Heart left ventricle (tissue), 16 donors: Measurements from ENCODE around the gene ANK3. TPM values are rescaled to one million over a fixed set of nuclear protein-coding genes. Genes with fewer than 3 reads are reported as not detected.

Experiments used
- ATAC-seq, 4 donors: fragments of 200-7000 bp; cut with Tn5 transposase; one replicate each; pipeline ENCODE4 v1.9.1; 2020 to 2022; ENCODE audit warnings: moderate library complexity in 4 of 4, mild to moderate bottlenecking in 3 of 4, moderate number of reproducible peaks in 1 of 4
- DNase-seq, 5 donors: peaks; one replicate each; pipeline ENCODE4 v3.0.0-alpha.2; 2020
- H3K27ac ChIP-seq, 12 donors: fragments of 200-600 bp; sonication (generic) in 4 of 12; one replicate each; pipeline versions ENCODE4 v1.5.0 to v1.8.0; 2016 to 2022; ENCODE audit warnings: mild to moderate bottlenecking in 2 of 12
- H3K27me3 ChIP-seq, 9 donors: fragments of 200-600 bp; sonication (generic) in 2 of 9; one replicate each; pipeline versions ENCODE4 v1.5.1 to v1.8.0; 2016 to 2022; ENCODE audit warnings: mild to moderate bottlenecking in 3 of 9
- H3K36me3 ChIP-seq, 9 donors: fragments of 200-600 bp; sonication (generic) in 2 of 9; one replicate each; pipeline versions ENCODE4 v1.5.0 to v1.8.0; 2018 to 2022; ENCODE audit warnings: mild to moderate bottlenecking in 2 of 9
- H3K4me1 ChIP-seq, 12 donors: fragments of 200-600 bp; sonication (generic) in 4 of 12; one replicate each; pipeline versions ENCODE4 v1.5.0 to v1.8.0; 2016 to 2022; ENCODE audit warnings: mild to moderate bottlenecking in 3 of 12
- H3K4me3 ChIP-seq, 12 donors: fragments of 200-600 bp; sonication (generic) in 4 of 12; one replicate each; pipeline versions ENCODE4 v1.5.0 to v1.8.0; 2017 to 2022; ENCODE audit warnings: mild to moderate bottlenecking in 9 of 12, moderate library complexity in 4 of 12
- H3K9me3 ChIP-seq, 12 donors: fragments of 200-600 bp; sonication (generic) in 4 of 12; one replicate each; pipeline versions ENCODE4 v1.5.0 to v1.8.0; 2016 to 2022; ENCODE audit warnings: mild to moderate bottlenecking in 1 of 12
- CTCF ChIP-seq, 12 donors: fragments of 200-600 bp; sonication (generic) in 4 of 12; IDR thresholded peaks; one replicate each; pipeline versions ENCODE4 v1.5.0 to v1.8.0; 2018 to 2022; ENCODE audit warnings: antibody characterized with exemption in 12 of 12, mild to moderate bottlenecking in 5 of 12
- POLR2A ChIP-seq, 2 donors: fragments of 450-650 bp; IDR thresholded peaks; one replicate each; pipeline ENCODE4 v1.6.1; 2017; ENCODE audit warnings: antibody characterized with exemption in 2 of 2, mild to moderate bottlenecking in 2 of 2, moderate library complexity in 2 of 2
- WGBS, 4 donors: extraction: QIAGEN DNeasy Blood & Tissue Kit in 2 of 4; methylation state at CpG; one replicate each; pipeline versions ENCODE4 v1.1.5 to v1.1.7; 2013 to 2018; 5-methylcytosine and 5-hydroxymethylcytosine counted together
- intact Hi-C, 10 donors: fragments of 100-400 bp; cut with DNase I; formaldehyde crosslinking; loops; one replicate each; pipeline versions ENCODE4 v1.11.1 to v1.14.2; 2022
- polyA plus RNA-seq, 2 donors: library from polyadenylated mRNA; stranded (reverse); fragments of 200-250 nt; gene quantifications; one replicate each; pipeline ENCODE4 v1.2.3, GENCODE V29; 2013
- total RNA-seq, 9 donors: library from RNA; depleted of rRNA in 2 of 9; stranded (reverse); fragments of >200 nt in 2 of 9; fragmentation: NEBNext Ultra II Directional in 3 of 9; extraction: Animal tissue kit (Norgen Biotek cat#: 25700) in 3 of 9; gene quantifications; one replicate each; pipeline versions ENCODE4 v1.1.0 to v1.2.4, GENCODE V29; 2016 to 2023
- donor health status: ischemic (EF 13 %, LVEDD 7.1; RV severe dilation, severe dysfunction).
- donor health status: healthy with polysubstance abuse.
- donor health status: DM: no; HTN: yes; CAD: no.
- donor health status: DM: no; HTN: no; CAD: no.
- donor health status: ischemic (EF 25% LVEDD 6.9; RV normal size, moderate dysfunction).
- donor health status: ischemic (EF 25% LVEDD 5.7; RV mildly dilated, moderate dysfunction).
- donor health status: healthy.
- donor health status: DM: yes; HTN: yes; CAD: no.
- donor health status: ischemic (EF 35%, LVEDD 5.7; RV mildly dilated, moderate dysfunction).
- donor health status: nonischemic (EF 11% LVEDD 7.7; RV severe dilation, severe dysfunction).
- donor health status: DM: yes; HTN: yes; CAD: no.
- donor health status: PGD.
- donor health status: ischemic (EF 29% LVEDD 5.4; RV normal size, mild dysfunction).
- donor health status: nonischemic (EF 23%, LVEDD 6.1; RV moderate dilation, normal function).

The ANK3 gene
- total and polyA plus RNA-seq, 11 donors = 33.8 to 576 (median 239) TPM

GRCh38 chr10:60105295-60105695, 284.4 kb downstream of the ANK3 start:
- Histone ChIP-seq H3K27me3 (no peaks in the 10 kb centered on the region), H3K4me3 (no peak overlapping the region), H3K27ac (peak overlapping the region in 2 of 12 donors; percentile 31 to 33), H3K36me3 (peaks cover 0 to 60% (median 9%) of the 10 kb centered on the region in 9 donors), H3K4me1 (peaks cover 0 to 8% (median 0%) of the 10 kb centered on the region in 12 donors), H3K9me3 (no peaks in the 10 kb centered on the region)
- intact Hi-C loops = loop anchor here in 4 of 10 donors (10.0 kb wide), 3 partner anchors 100 to 540 kb away; no protein-coding TSS in a partner anchor
- no peak for DNase-seq
- no peak for TF ChIP-seq CTCF (IDR thresholded peaks at IDR 0.05)
- TF ChIP-seq POLR2A (IDR thresholded peaks at IDR 0.05) = no peak
- no peak for ATAC-seq

GRCh38 chr10:60101821-60102220, 287.9 kb downstream of the ANK3 start:
- Histone ChIP-seq H3K9me3 (no peaks in the 10 kb centered on the region), H3K4me1 (peaks cover 0 to 9% (median 0%) of the 10 kb centered on the region in 12 donors), H3K27me3 (no peaks in the 10 kb centered on the region), H3K4me3 (no peak overlapping the region), H3K27ac (no peak overlapping the region), H3K36me3 (peaks cover 0 to 44% (median 7%) of the 10 kb centered on the region in 9 donors)
- DNase-seq = no peak
- intact Hi-C loops = loop anchor here (2.0 to 10.0 kb wide), 8 partner anchors 103 to 545 kb away; no protein-coding TSS in a partner anchor
- WGBS, 4 donors = 57 to 88% (median 75%) methylated on average over 4 of the region's 4 CpGs
- ATAC-seq = no peak
- no peak for TF ChIP-seq POLR2A (IDR thresholded peaks at IDR 0.05)
- no peak for TF ChIP-seq CTCF (IDR thresholded peaks at IDR 0.05)

- Histone ChIP-seq H3K4me3 (no peak overlapping the region), H3K36me3 (peaks cover 0 to 42% (median 4%) of the 10 kb centered on the region in 9 donors), H3K9me3 (no peaks in the 10 kb centered on the region), H3K27ac (no peak overlapping the region), H3K27me3 (no peaks in the 10 kb centered on the region), H3K4me1 (peaks cover 0 to 9% (median 0%) of the 10 kb centered on the region in 12 donors)
- no peak for TF ChIP-seq POLR2A (IDR thresholded peaks at IDR 0.05)
- peak; percentile 40 to 74 (median 57) for TF ChIP-seq CTCF (IDR thresholded peaks at IDR 0.05)
- DNase-seq = no peak
- peak; percentile 35 to 65 (median 54) for ATAC-seq
- intact Hi-C loops = loop anchor here (2.0 to 10.0 kb wide), 10 partner anchors 105 to 555 kb away; no protein-coding TSS in a partner anchor
- WGBS, 4 donors = 58 to 75% (median 66%) methylated on average over 2 of the region's 2 CpGs
These were observed 289.5 kb downstream of the ANK3 start for GRCh38 chr10:60099998-60100747.
